ENCODE measurements around the gene MSL1. TPM values are rescaled to one million over a fixed set of nuclear protein-coding genes. Genes with fewer than 3 reads are reported as not detected.

Gene MSL1
- total and polyA plus RNA-seq, 2 of the 4 experiments (the other 2 are of a cell fraction), result 28.3 to 48.4 TPM

- Histone ChIP-seq H3K27ac (ENCODE audit: insufficient read depth, low read length) (peak overlapping the region; percentile 74), H2AK5ac (ENCODE audit: low read depth, low read length) (peak overlapping the region; percentile 76), H3K18ac (ENCODE audit: low read depth, low read length) (no peak overlapping the region; the same call in 1 of the 2 replicates), H3K4me3 (ENCODE audit: insufficient read depth, low read depth, low read length) (peak overlapping the region; percentile 93), H3K56ac (ENCODE audit: extremely low read depth, insufficient read depth, low read length) (peak overlapping the region; percentile 71), H2BK5ac (ENCODE audit: low read depth, low read length, poor library complexity, severe bottlenecking) (peak overlapping the region; percentile 97), H3K9me3 (ENCODE audit: control insufficient read depth, insufficient read depth, low read length) (no peaks in the 10 kb centered on the region), H3K9me1 (ENCODE audit: insufficient read depth, low read length) (peaks cover 3% of the 10 kb centered on the region), H4K8ac (ENCODE audit: low read depth in 2 of 2, low read length in 2 of 2) (peak overlapping the region; percentile 24 to 41; a peak in 2 of 4 replicates), H2BK20ac (ENCODE audit: low read depth, low read length) (no peak overlapping the region), H3K23ac (ENCODE audit: low read depth, low read length) (peak overlapping the region; percentile 95), H2BK15ac (ENCODE audit: low read depth, low read length) (no peak overlapping the region), H4K91ac (ENCODE audit: insufficient read depth, low read depth, low read length) (no peak overlapping the region), H3K4me2 (ENCODE audit: low read depth, low read length) (peak overlapping the region; percentile 89), H4K5ac (ENCODE audit: low read depth, low read length) (0 out of 2 replicates have a peak overlapping the region, but pooled peaks have one; percentile 1), H2AFZ (replicated peaks; ENCODE audit: low read length, poor library complexity) (no peak overlapping the region), H3K9ac (ENCODE audit: low read depth, low read length) (peak overlapping the region; percentile 87), H3K4ac (ENCODE audit: low read depth, low read length) (peak overlapping the region; percentile 97), H2AK9ac (replicated peaks; ENCODE audit: low read depth, low read length, poor library complexity) (peak overlapping the region; percentile 100), H4K20me1 (ENCODE audit: insufficient read depth, low read length) (peaks cover 39% of the 10 kb centered on the region), H3K36me3 (ENCODE audit: control insufficient read depth, insufficient read depth, low read length) (peaks cover 18% of the 10 kb centered on the region), H2BK120ac (ENCODE audit: low read depth, low read length) (no peak overlapping the region), H3K79me1 (ENCODE audit: low read depth in 1 of 2, low read length in 2 of 2) (peaks cover 10 to 53% of the 10 kb centered on the region in 2 experiments), H3K27me3 (ENCODE audit: control insufficient read depth, insufficient read depth, low read length) (no peaks in the 10 kb centered on the region), H3K14ac (replicated peaks; ENCODE audit: low read depth, low read length) (peak overlapping the region; percentile 98), H3K4me1 (ENCODE audit: control insufficient read depth, insufficient read depth, low read length) (peaks cover 4% of the 10 kb centered on the region)
- WGBS, 2 experiments (ENCODE audit: extremely low coverage in 2 of 2, insufficient read length in 1 of 2), result no CpG with 5 or more reads among the region's 2 CpGs
- intact Hi-C loops (cut with micrococcal nuclease), result no loop called here
- ChIA-PET CTCF (interaction anchor here (1.5 to 1.8 kb wide), 2 partner anchors 11 to 85 kb away, joined by 7 to 11 read pairs; no protein-coding TSS in a partner anchor), POLR2A (ENCODE audit: unreplicated experiment) (interaction anchor here (0.6 to 1.2 kb wide), 3 partner anchors 10 to 145 kb away, joined by 3 to 4 read pairs (median 4); no protein-coding TSS in a partner anchor)
- ATAC-seq (ENCODE audit: low read depth) (no peak), DNase-seq (no peak)
- dilution Hi-C loops (cut with HindIII; ENCODE audit: low sequenced_read_pairs, unreplicated experiment), result no loop called here
- in situ Hi-C loops (cut with MboI; ENCODE audit: low sequenced_read_pairs), result no loop called here
- no peak for TF ChIP-seq MAFK (IDR thresholded peaks at IDR 0.05; ENCODE audit: low read depth, low read length)
- no peak for TF ChIP-seq CHD1 (IDR thresholded peaks at IDR 0.05; ENCODE audit: low read depth, low read length)
- no peak for TF ChIP-seq CTCF (conservative IDR thresholded peaks at IDR 0.05; ENCODE audit: low read depth, low read length)
- TF ChIP-seq POLR2A (IDR thresholded peaks at IDR 0.05; ENCODE audit: low read depth, low read length), result no peak
- TF ChIP-seq FOS (IDR thresholded peaks at IDR 0.05; ENCODE audit: low read depth, low read length), result no peak
- TF ChIP-seq RFX5 (IDR thresholded peaks at IDR 0.05; ENCODE audit: low read depth, low read length), result no peak
- TF ChIP-seq, protein P1, sequence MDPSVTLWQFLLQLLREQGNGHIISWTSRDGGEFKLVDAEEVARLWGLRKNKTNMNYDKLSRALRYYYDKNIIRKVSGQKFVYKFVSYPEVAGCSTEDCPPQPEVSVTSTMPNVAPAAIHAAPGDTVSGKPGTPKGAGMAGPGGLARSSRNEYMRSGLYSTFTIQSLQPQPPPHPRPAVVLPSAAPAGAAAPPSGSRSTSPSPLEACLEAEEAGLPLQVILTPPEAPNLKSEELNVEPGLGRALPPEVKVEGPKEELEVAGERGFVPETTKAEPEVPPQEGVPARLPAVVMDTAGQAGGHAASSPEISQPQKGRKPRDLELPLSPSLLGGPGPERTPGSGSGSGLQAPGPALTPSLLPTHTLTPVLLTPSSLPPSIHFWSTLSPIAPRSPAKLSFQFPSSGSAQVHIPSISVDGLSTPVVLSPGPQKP (IDR thresholded peaks at IDR 0.05; ENCODE audit: borderline replicate concordance, low read depth, low read length), result no peak
- TF ChIP-seq MXI1 (IDR thresholded peaks at IDR 0.05; ENCODE audit: borderline replicate concordance, low read depth, low read length), result no peak
- no peak for TF ChIP-seq BHLHE40 (IDR thresholded peaks at IDR 0.05; ENCODE audit: low read depth, low read length)
- TF ChIP-seq, protein P2, sequence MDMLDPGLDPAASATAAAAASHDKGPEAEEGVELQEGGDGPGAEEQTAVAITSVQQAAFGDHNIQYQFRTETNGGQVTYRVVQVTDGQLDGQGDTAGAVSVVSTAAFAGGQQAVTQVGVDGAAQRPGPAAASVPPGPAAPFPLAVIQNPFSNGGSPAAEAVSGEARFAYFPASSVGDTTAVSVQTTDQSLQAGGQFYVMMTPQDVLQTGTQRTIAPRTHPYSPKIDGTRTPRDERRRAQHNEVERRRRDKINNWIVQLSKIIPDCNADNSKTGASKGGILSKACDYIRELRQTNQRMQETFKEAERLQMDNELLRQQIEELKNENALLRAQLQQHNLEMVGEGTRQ (IDR thresholded peaks at IDR 0.05; ENCODE audit: low read depth, low read length), result no peak
- TF ChIP-seq RAD21 (IDR thresholded peaks at IDR 0.05; ENCODE audit: low read length), result no peak
- no peak for TF ChIP-seq RCOR1 (IDR thresholded peaks at IDR 0.05; ENCODE audit: insufficient replicate concordance, low read length)
- TF ChIP-seq CEBPB (IDR thresholded peaks at IDR 0.05; ENCODE audit: low read depth, low read length), result no peak
- no peak for TF ChIP-seq SMC3 (IDR thresholded peaks at IDR 0.05; ENCODE audit: low read depth, low read length)
- BruUV-seq (replicated peaks), result no TSS peak
Measured at GRCh38 chr17:40123811-40124114, 2.0 kb downstream of the MSL1 start.
